ENCODE results near the gene PPIP5K2. TPM values are rescaled to one million over a fixed set of nuclear protein-coding genes. Genes with fewer than 3 reads are reported as not detected.

Gene PPIP5K2
- total and polyA plus RNA-seq, 2 donors from 2014 or later, result 17.1 to 56.4 TPM

- no peaks in the 10 kb centered on the region for H3K36me3 ChIP-seq (ENCODE audit: control insufficient read depth in 2 of 3, insufficient read depth in 3 of 3, low read length in 3 of 3)
- no peaks in the 10 kb centered on the region for H3K4me1 ChIP-seq (ENCODE audit: control insufficient read depth in 2 of 3, insufficient read depth in 2 of 3, low read depth in 1 of 3, low read length in 3 of 3)
- TF ChIP-seq, protein P1, sequence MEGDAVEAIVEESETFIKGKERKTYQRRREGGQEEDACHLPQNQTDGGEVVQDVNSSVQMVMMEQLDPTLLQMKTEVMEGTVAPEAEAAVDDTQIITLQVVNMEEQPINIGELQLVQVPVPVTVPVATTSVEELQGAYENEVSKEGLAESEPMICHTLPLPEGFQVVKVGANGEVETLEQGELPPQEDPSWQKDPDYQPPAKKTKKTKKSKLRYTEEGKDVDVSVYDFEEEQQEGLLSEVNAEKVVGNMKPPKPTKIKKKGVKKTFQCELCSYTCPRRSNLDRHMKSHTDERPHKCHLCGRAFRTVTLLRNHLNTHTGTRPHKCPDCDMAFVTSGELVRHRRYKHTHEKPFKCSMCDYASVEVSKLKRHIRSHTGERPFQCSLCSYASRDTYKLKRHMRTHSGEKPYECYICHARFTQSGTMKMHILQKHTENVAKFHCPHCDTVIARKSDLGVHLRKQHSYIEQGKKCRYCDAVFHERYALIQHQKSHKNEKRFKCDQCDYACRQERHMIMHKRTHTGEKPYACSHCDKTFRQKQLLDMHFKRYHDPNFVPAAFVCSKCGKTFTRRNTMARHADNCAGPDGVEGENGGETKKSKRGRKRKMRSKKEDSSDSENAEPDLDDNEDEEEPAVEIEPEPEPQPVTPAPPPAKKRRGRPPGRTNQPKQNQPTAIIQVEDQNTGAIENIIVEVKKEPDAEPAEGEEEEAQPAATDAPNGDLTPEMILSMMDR (IDR thresholded peaks at IDR 0.05; ENCODE audit: borderline replicate concordance, extremely low read depth, insufficient read depth), result no peak
- H3K4me3 ChIP-seq (ENCODE audit: low read length in 3 of 3), result no peak overlapping the region
- H3K27ac ChIP-seq (ENCODE audit: low read depth in 2 of 2, low read length in 2 of 2), result no peak overlapping the region
- H3K9ac ChIP-seq (ENCODE audit: low read length in 3 of 3), result no peak overlapping the region
- intact Hi-C loops (cut with DNase I), result no loop called here
- H3K9me3 ChIP-seq (ENCODE audit: control insufficient read depth in 2 of 3, insufficient read depth in 1 of 3, low read length in 3 of 3), result no peaks in the 10 kb centered on the region
- H3K27me3 ChIP-seq (ENCODE audit: control insufficient read depth, insufficient read depth, low read length), result no peaks in the 10 kb centered on the region
- DNase-seq (no peak), FAIRE-seq (no peak)
Measured at GRCh38 chr5:103244398-103244797, 124.3 kb downstream of the PPIP5K2 start.

DNA sequence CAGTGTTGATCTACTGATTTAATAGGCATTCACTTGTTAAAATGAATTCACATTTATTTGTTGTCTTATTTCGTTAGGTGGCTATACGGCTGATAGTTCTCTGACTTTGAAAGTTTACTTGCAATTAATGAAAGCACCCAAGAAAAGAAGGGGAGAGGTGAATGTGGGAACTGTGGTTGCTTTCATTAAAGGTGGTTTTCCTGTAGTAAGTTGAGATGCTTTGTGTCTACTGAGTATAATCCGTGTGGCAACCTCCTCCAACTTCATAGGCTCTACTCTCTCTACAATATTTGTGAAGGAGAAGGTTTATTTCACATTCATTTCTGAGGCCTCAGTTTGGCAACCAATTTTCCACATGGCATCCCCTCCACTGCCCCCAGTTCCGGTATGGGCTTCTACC lies 125.7 kb downstream of the PPIP5K2 start:
- no peaks in the 10 kb centered on the region for H3K4me1 ChIP-seq (ENCODE audit: control insufficient read depth in 2 of 3, insufficient read depth in 2 of 3, low read depth in 1 of 3, low read length in 3 of 3)
- H3K27ac ChIP-seq (ENCODE audit: low read depth in 2 of 2, low read length in 2 of 2), result no peak overlapping the region
- H3K36me3 ChIP-seq (ENCODE audit: control insufficient read depth in 2 of 3, insufficient read depth in 3 of 3, low read length in 3 of 3), result no peaks in the 10 kb centered on the region
- DNase-seq (no peak), FAIRE-seq (no peak)
- intact Hi-C loops (cut with DNase I), result no loop called here
- H3K4me3 ChIP-seq (ENCODE audit: low read length in 3 of 3), result no peak overlapping the region
- no peaks in the 10 kb centered on the region for H3K27me3 ChIP-seq (ENCODE audit: control insufficient read depth, insufficient read depth, low read length)
- no peaks in the 10 kb centered on the region for H3K9me3 ChIP-seq (ENCODE audit: control insufficient read depth in 2 of 3, insufficient read depth in 1 of 3, low read length in 3 of 3)
- TF ChIP-seq, protein P1 (IDR thresholded peaks at IDR 0.05; ENCODE audit: borderline replicate concordance, extremely low read depth, insufficient read depth), result no peak
- H3K9ac ChIP-seq (ENCODE audit: low read length in 3 of 3), result no peak overlapping the region

DNA sequence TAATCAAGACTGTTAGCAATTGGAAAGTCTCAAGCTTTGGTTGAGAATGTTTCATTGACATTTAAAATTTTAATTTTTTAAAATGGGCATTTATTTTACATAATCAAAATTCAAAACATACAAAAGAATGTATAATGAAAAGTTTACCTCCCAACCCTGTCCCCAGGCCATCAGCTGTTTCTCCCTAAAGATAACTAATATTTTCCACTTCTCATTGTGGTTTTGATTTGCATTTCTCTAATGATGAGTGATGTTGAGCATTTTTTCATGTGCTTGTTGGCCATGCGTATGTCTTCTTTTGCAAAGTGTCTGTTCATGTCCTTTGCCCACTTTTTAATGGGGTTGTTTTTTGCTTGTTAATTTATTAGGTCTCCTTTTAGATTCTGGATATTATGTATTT lies 127.0 kb downstream of the PPIP5K2 start:
- FAIRE-seq, result no peak
- no peaks in the 10 kb centered on the region for H3K27me3 ChIP-seq (ENCODE audit: control insufficient read depth, insufficient read depth, low read length)
- intact Hi-C loops (cut with DNase I), result no loop called here
- no peak for DNase-seq
- TF ChIP-seq, protein P1 (IDR thresholded peaks at IDR 0.05; ENCODE audit: borderline replicate concordance, extremely low read depth, insufficient read depth), result no peak
- H3K27ac ChIP-seq (ENCODE audit: low read depth in 2 of 2, low read length in 2 of 2), result no peak overlapping the region
- H3K9me3 ChIP-seq (ENCODE audit: control insufficient read depth in 2 of 3, insufficient read depth in 1 of 3, low read length in 3 of 3), result no peaks in the 10 kb centered on the region
- no peak overlapping the region for H3K4me3 ChIP-seq (ENCODE audit: low read length in 3 of 3)
- no peaks in the 10 kb centered on the region for H3K4me1 ChIP-seq (ENCODE audit: control insufficient read depth in 2 of 3, insufficient read depth in 2 of 3, low read depth in 1 of 3, low read length in 3 of 3)
- no peaks in the 10 kb centered on the region for H3K36me3 ChIP-seq (ENCODE audit: control insufficient read depth in 2 of 3, insufficient read depth in 3 of 3, low read length in 3 of 3)
- no peak overlapping the region for H3K9ac ChIP-seq (ENCODE audit: low read length in 3 of 3)

GRCh38 chr5:103249068-103249467 lies 129.0 kb downstream of the PPIP5K2 start:
- Histone ChIP-seq H3K4me1 (ENCODE audit: control insufficient read depth in 2 of 3, insufficient read depth in 2 of 3, low read depth in 1 of 3, low read length in 3 of 3) (no peaks in the 10 kb centered on the region), H3K9me3 (ENCODE audit: control insufficient read depth in 2 of 3, insufficient read depth in 1 of 3, low read length in 3 of 3) (no peaks in the 10 kb centered on the region), H3K9ac (ENCODE audit: low read length in 3 of 3) (no peak overlapping the region), H3K27me3 (ENCODE audit: control insufficient read depth, insufficient read depth, low read length) (no peaks in the 10 kb centered on the region), H3K27ac (ENCODE audit: low read depth in 2 of 2, low read length in 2 of 2) (no peak overlapping the region), H3K4me3 (ENCODE audit: low read length in 3 of 3) (no peak overlapping the region), H3K36me3 (ENCODE audit: control insufficient read depth in 2 of 3, insufficient read depth in 3 of 3, low read length in 3 of 3) (no peaks in the 10 kb centered on the region)
- TF ChIP-seq, protein P1 (IDR thresholded peaks at IDR 0.05; ENCODE audit: borderline replicate concordance, extremely low read depth, insufficient read depth), result no peak
- FAIRE-seq (no peak), DNase-seq (no peak)
- intact Hi-C loops (cut with DNase I), result no loop called here

Measured in kidney (tissue), 14 donors.